Measurements from ENCODE around the gene KCNN1. TPM values are rescaled to one million over a fixed set of nuclear protein-coding genes. Genes with fewer than 3 reads are reported as not detected.
A peak's percentile ranks its signal among the peaks of the same experiment; 100 is the strongest.

The KCNN1 gene
- total and polyA plus RNA-seq, 2 of the 13 experiments (the other 11 are each of a cell fraction or from before 2014, with no cell fraction given): 0.04 TPM; not detected in 1

GRCh38 chr19:18007044-18007916 lies 40.4 kb downstream of the KCNN1 start (continued):
- no peak for TF ChIP-seq ATF4 (CRISPR knock-in tag; IDR thresholded peaks at IDR 0.05)
- peak; percentile 68 for TF ChIP-seq ZBTB38 (CRISPR knock-in tag; IDR thresholded peaks at IDR 0.05)
- no peak for TF ChIP-seq ATF1 (CRISPR knock-in tag; IDR thresholded peaks at IDR 0.05)
- TF ChIP-seq HNF4G (IDR thresholded peaks at IDR 0.05; ENCODE audit: borderline replicate concordance, low read depth, low read length): no peak
- TF ChIP-seq HNF4G (CRISPR knock-in tag; IDR thresholded peaks at IDR 0.05; ENCODE audit: borderline replicate concordance, low read depth): no peak
- TF ChIP-seq GFI1 (CRISPR knock-in tag; IDR thresholded peaks at IDR 0.05; ENCODE audit: borderline replicate concordance): no peak
- TF ChIP-seq MAZ (IDR thresholded peaks at IDR 0.05; ENCODE audit: borderline replicate concordance, low read depth, low read length): no peak
- TF ChIP-seq MAZ (CRISPR knock-in tag; IDR thresholded peaks at IDR 0.05; ENCODE audit: low read depth): peak; percentile 47; the same call in 1 of the 2 replicates
- TF ChIP-seq CENPT (CRISPR knock-in tag; IDR thresholded peaks at IDR 0.05; ENCODE audit: low read depth): no peak
- TF ChIP-seq CENPBD1 (CRISPR knock-in tag; IDR thresholded peaks at IDR 0.05; ENCODE audit: borderline replicate concordance, low read depth): no peak
- no peak for TF ChIP-seq SP1 (IDR thresholded peaks at IDR 0.05)
- TF ChIP-seq SP1 (CRISPR knock-in tag; IDR thresholded peaks at IDR 0.05): no peak
- no peak for TF ChIP-seq FIP1L1 (IDR thresholded peaks at IDR 0.05; ENCODE audit: borderline replicate concordance, insufficient read depth, low read depth, low read length)
- TF ChIP-seq ZNF557 (CRISPR knock-in tag; IDR thresholded peaks at IDR 0.05): no peak
- TF ChIP-seq SETDB1 (CRISPR knock-in tag; IDR thresholded peaks at IDR 0.05; ENCODE audit: borderline replicate concordance): no peak
- TF ChIP-seq NFYC (CRISPR knock-in tag; IDR thresholded peaks at IDR 0.05): no peak
- no peak for TF ChIP-seq POLR2G (IDR thresholded peaks at IDR 0.05; ENCODE audit: low read depth, low read length)
- TF ChIP-seq CHD4 (IDR thresholded peaks at IDR 0.05; ENCODE audit: borderline replicate concordance, low read length): no peak
- TF ChIP-seq ZNF280B (CRISPR knock-in tag; IDR thresholded peaks at IDR 0.05; ENCODE audit: borderline replicate concordance): no peak
- 0 out of 2 replicates have a peak, but pooled peaks have one; percentile 46 for TF ChIP-seq HDAC1 (CRISPR knock-in tag; IDR thresholded peaks at IDR 0.05)
- TF ChIP-seq E2F5 (CRISPR knock-in tag; conservative IDR thresholded peaks at IDR 0.05): no peak
- no peak for TF ChIP-seq ZNF703 (CRISPR knock-in tag; IDR thresholded peaks at IDR 0.05; ENCODE audit: borderline replicate concordance)
- no peak for TF ChIP-seq ZBTB21 (CRISPR knock-in tag; IDR thresholded peaks at IDR 0.05)
- no peak for TF ChIP-seq NPAS2 (CRISPR knock-in tag; IDR thresholded peaks at IDR 0.05; ENCODE audit: borderline replicate concordance)
- no peak for TF ChIP-seq ZNF746 (CRISPR knock-in tag; IDR thresholded peaks at IDR 0.05)
- no peak for TF ChIP-seq ZSCAN29 (CRISPR knock-in tag; conservative IDR thresholded peaks at IDR 0.05)
